HG02852 (cell line): ENCODE data around the gene DTNBP1.
A peak's percentile ranks its signal among the peaks of the same experiment; 100 is the strongest.

ENCODE experiments used
- ATAC-seq: cut with Tn5 transposase; IDR thresholded peaks from one replicate; pipeline ENCODE4 v1.9.1; 2021; ENCODE audit warnings: mild to moderate bottlenecking, moderate library complexity; ENCODE audit not compliant: unreplicated experiment

Gene DTNBP1, protein sequence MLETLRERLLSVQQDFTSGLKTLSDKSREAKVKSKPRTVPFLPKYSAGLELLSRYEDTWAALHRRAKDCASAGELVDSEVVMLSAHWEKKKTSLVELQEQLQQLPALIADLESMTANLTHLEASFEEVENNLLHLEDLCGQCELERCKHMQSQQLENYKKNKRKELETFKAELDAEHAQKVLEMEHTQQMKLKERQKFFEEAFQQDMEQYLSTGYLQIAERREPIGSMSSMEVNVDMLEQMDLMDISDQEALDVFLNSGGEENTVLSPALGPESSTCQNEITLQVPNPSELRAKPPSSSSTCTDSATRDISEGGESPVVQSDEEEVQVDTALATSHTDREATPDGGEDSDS

DNA sequence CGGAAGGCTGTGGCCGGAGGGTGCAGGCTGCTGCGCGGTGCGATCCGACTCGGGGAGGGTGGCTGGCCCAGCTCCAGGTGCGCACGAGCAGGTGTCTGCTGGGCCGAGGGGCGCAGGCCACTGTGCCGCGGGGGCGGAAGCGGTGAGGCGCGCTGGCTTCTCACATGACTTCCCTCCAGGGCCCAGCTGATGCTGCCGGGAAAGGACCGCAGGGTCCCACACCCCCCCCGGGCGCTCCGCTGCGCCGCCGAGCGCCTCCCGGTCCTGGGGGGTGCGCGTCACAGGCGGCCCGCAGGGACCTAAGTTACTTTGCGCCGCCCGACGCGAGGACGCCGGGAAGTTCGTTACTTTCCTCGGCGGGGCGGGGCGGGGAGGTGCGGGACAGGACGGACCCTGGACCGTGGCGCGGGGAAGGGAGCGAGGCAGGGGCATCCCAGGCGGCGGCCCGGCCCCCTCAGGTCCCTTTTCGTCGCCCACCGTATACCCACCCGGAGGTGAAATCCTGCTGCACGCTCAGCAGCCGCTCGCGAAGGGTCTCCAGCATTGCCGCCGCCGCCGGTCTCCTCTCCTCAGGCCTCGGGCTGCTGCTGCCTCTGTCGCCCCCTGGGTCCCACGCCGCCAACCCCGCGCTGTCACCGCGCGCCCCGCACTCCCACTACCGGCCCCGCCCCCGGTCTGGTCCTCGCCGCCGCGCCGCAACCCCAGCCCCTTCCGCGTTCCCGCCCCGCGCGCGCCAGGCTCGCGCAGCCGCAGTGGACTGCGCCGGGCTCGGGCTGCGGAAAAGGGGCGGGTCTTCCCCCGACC lies at the start of gene DTNBP1:
DTNBP1 (minus strand) TSS at position 703 of the 804 bp plus-strand sequence; CDS start at position 544, 159 bp downstream.
- peak; percentile 71 for ATAC-seq

DNA sequence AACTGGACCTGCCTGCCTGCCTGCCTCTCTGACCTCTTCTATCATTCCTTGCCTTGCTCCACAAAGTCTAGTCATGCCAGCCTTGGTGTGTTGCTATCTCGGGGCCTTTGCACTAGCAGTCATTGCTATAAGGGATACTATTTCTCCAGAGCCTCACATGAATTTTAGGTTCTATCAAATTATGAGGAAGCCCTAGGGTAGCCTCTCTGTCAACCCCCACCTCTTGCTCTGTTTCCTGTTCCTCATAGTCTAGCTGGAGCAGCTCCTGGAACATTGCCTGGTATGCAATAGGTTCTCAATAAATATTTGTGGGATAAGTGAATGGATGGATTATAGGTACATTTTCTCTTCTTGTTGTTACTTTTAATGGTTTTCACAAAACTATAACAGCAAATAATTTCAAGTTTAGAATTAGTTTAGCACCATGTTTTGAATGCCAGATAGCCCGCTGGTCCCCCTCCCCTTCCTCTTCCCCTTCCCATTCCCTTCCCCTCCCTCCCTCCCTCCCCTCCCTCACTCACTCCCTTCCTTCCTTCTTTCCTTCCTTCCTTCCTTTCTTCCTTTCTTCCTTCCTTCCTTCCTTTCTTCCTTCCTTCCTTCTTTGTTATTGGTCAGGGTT lies 46.9 kb upstream of the DTNBP1 start:
- ATAC-seq: no peak

DNA sequence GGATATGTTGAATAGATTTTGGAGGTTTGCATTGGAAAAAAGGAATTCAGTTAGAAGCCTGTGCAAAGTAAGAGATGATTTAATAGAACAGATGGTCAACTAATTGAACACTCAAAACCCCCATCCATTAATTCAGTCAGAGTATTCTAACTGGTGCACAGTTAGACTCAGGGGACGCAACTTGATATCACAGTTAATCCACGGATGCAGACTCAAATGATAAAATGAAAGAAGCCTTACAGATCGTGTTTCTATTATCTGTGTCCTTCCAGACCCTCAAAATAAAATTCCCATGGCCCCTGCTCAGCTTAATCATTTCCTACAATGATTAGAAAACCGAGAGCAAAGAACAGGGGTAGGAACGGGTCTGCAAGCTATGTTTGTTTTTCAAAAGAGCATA lies 45.4 kb upstream of the DTNBP1 start:
- no peak for ATAC-seq

DNA sequence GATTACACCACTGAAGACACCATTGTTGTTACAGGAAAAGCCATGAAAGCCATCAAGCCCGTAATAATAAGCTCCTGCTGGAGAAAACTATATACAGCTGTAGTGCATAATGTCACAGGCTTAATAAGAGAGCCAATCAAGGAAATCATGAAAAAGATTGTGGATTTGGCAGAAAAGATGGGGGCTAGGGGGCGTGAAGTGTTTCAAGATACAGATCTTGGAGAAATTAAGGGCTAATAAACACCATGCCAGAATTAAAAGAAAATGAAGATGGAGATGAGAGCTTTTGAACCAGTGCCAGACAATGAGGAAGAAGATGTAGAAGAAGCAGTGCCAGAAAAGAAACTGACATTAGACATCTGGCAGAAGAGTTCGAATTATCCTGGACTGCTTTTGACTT lies 43.2 kb upstream of the DTNBP1 start:
- no peak for ATAC-seq

DNA sequence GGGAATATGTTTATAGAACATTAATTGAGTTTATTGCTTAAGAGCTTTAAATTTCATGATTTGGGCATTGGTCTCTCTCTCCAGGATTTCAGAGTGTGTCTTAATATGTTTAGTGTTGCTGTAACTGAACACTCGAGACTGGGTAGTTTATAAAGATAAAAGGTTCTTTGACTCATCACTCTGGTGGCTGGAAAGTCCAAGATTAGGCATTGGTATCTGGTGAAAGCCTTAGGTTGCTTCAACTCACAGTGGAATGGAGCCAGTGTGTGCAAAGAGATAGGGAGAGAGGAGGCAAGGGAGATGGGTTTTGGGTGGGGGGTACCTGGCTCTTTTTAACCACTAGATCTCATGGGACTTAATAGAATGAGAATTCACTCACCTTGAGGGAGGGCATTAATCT lies 35.6 kb upstream of the DTNBP1 start:
- ATAC-seq: no peak

DNA sequence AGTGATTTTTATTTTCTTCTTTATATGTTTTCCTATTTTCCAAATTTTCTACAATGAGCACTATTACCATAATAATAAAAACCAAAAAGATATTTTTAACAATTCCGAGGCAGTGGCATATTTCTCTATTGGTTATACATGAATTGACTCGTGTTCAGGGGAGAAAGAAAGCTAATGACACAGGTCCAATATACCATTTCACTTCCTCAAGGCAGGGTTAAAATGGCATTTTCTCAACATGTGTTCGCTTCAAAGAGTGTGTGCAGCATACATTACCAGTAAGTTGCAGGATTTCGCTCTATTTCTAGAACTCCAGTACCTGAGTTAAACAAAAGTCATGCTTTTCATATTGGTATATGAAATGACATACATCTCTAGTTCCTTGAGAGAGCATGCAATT lies 35.1 kb upstream of the DTNBP1 start:
- no peak for ATAC-seq

DNA sequence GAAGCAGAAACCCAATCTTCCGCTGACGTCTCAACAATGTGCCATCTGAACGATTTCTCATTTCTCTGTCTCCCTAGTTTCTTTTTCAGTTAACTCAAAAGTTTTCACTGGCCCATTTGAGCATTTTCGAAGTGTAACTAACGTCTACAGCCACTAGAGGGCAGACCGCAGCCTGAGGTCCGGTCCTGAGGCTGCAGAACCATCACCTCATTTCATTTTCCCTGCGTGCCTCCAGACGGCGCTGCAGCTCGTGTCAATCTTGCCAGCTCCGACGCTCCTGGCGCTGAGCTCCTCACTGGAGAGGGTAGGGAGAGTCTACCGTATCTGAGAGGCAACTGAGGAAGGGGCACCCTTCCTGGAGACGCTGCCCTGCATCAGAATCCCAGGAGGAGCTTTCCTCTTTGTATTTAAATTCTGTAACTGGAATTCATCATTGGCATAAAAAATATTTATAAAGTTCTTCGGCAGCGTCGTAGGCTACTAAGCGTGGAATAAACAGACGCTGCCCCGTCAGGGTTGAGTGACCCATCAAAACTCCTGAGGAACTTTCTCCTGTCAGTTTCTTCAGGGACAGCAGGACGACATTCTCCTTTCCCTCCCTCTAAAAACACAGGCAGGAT lies 28.5 kb upstream of the DTNBP1 start:
- peak; percentile 84 for ATAC-seq

DNA sequence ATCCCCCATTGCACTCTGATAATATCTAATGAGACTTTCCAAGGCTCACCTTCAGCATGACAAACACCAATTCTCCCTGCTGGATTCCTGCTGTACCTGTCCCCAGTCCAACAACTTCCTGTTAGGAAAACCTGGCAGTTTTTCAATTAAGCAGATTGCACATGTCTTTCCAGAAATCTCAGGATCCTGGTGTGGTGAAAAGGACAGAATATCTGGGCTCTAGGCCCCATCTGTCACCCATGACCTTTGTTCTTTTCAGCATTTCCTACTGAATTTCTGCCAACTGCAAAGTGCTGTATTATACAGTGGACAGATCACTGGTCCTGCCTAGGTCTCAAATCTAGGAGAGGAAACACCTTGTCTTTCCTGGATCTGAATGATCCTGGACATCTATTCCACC lies 27.7 kb upstream of the DTNBP1 start:
- no peak for ATAC-seq

DNA sequence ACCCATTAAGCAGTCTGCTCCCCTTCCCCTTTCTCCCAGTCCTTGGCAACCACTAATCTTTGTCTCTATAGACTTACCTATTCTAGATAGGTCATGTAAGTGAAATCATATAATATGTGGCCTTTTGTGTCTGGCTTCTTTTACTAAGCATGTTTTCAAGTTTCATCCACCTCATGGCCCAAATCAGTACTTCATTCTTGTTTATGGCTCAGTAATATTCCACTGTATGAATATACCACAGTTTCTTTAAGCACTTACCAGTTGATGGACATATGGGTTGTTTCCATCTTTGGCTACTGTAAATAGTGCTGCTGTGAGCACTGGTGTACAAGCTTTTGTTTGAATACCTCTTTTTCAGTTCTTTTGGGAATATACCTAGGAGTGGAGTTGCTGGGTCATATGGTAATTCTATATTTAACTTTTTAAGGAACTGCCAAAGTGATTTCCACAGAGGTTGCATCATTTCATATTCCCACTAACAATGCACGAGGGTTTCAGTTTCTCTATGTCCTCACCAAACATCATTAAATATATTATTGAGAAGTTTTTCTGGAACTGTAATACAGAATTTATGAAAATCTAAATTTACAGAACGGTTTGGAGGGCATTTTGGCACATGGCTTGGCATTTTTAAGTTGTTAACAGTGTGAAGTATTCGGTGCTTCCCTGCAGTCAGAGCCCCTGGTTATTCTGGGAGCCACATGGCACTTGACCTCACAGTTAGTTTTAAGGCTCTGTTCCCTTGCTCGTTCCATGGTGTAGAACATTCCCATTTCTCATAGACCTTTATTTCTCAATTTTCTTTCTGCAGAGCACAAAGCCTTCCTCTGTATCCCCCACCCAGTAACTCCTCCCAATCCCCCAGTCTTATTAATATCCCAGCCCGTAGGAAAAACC lies 27.0 kb upstream of the DTNBP1 start:
- ATAC-seq: no peak

DNA sequence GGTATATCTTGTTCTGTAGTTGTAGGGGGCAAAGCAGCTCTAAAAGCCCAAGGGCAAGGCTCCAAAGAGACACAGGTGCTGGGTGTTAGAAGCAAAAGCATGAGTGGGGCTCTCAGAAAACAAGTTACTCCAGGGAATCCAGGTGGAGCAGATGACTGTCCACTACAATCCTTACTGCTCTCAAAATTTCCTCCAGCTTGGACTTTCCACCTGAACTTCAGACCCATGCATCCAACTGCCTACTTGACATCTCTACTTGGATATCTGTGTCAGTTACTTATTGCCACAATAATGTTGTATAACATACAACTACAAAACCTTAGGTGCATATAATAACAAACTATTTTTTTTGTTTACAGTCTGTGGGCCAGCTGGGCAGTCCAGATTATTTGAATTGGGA lies 22.8 kb upstream of the DTNBP1 start:
- no peak for ATAC-seq

DNA sequence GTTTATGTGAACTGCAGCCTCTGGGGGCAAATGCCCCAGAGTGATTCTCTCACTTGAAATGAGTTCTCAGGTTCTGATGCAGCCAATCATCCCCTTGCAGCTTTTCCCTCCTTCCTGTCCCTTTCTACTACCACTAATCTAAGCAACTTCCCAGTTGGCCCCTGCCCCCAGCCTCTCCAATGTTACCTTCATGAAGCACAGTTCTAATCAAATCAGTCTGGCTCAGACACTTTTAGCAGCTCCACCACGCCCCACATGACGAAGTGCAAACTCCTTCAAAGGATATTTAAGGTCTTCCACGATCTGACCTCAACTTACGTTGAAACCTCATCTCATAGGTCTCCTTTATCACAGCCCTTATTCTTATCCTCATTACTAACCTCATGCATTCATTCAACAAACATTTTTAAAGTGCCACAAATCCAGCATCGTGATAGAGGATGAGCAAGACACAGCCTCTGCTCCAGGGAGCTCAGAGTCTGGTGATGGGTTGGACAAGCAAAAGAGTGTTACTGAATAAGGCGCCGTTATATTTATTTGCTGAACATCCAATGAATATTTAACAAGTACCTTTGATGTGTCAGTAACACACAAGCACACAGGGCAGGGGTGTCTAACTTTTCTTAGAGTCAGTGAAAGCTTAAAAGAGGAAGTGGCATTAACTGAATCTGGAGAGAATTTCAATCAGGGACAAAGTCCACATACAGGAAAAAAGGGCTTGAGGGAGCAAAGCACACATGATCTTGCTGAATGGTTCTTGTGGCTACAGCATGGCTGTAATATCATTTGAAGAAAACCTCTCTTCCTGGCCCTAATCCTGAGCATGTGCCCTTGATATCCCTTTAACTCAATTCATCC lies 20.4 kb upstream of the DTNBP1 start:
- ATAC-seq: no peak

DNA sequence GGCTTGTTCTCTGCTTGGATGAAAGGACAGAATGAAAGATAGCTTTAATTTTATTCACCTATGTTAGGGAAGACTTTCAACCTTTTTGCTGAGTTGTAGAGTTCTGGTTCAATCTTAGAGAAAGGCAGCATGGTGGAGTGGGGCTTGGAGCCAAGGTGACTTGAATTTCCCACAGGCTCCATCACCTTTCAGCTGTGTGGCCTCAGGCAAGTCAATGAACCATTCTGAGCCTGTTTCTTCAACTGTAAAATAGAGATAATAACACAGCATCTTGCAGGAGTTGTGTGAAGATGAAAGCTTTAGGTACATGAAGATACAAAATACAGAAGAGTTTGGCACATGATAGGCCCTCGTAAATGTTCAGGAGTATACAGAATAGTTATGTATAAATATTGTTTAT lies 19.1 kb upstream of the DTNBP1 start:
- no peak for ATAC-seq

DNA sequence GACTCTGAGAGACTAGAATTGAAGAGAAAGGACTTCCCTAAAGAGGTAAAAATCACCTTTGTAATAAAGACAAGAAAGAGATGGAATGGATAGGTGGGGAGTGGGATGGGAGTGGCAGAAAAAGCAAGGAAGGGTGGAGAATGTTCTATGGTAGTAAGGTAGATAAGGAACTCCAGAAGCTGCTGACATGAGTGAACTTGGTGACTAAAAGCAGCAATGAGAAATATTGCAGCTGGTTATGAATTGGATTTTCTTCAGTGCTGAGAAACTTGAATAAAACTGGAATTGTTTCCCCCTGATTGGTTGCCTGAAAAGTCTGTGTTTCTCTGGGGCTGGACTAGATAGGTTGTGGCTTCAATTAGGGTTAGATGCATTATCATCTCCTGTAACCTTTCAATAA lies 15.7 kb upstream of the DTNBP1 start:
- ATAC-seq: no peak

DNA sequence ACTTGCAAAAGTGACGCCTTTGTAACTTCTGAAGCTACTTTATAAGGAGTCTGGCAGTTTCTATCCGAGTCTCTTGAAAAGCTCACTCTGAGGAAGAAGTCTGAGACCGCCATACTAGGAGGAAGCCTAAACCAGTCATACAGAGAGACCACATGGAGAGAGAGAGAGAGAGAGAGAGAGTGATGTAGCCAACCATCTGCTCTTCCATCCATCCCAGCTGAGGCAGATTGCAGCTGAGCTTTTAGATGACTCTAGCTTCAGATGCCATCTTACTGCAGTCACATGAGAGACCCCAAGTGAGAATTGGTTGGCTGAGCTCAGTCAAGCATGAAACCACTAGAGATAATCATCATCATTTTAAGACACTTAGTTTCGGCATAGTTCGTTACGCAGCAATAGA lies 15.0 kb upstream of the DTNBP1 start:
- ATAC-seq: no peak

DNA sequence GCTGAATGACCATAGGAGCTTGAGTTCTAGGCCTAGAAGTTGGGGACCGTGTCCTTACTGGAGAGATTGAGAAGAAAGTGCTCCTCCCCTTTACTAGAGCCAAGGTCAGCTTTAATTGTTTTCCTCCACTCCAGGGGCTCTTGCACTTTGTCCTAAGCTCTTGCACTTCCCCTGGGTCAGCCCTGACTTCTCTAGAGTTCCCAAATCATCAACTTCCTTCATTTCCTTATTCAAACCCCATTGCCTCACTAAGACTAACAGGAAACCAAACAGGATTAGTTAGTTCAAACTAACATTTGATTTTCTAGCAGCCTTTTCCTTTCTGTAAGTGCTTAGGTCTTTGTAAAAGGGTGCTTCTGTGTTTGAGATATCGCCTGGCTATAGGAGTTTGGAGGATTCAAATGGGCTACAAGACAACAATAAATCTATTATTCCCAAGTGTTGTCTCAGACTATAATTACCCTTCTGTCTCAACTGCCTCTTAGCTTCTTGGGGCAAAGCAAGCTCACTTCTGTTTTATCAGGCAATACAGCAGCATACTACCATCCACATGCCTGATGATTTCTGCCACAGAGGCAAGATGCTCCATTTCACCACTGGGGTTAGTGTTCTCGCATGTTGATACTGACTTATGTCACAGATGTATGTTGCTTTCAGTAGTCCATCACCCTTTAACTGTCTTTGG lies 12.8 kb upstream of the DTNBP1 start:
- no peak for ATAC-seq

DNA sequence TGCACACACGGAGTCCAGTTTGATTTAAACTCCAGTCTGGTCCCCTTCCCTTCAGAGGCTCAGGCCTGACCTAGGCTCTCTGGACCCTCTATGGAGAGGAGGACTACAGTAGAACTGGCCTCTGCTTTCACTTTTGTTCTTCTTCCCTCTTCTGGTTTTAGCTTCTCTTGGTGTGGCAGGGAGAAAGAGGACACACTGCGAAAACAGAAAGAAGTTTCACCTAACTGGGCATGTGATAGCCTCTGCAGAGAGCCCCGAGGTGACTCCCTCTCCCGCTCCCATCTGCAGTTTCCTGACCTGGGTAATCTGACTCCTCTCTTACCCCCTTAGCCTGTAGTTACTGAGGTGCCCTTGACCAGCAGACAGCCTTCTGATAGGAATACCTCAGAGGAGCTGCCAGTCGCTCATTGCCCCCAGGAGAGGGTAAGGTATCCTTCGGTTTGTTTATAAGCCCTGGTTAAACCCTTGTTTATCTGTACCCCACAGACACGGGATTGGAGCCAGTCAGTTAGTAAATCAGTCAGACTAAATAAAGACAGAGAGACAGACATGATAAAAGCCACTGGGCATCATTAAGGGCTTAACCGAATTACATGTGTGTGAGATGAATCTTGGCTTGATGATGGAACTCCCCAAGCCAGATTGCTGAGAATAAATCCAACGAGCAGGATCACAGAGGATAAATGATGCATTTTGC lies 12.0 kb upstream of the DTNBP1 start:
- no peak for ATAC-seq

DNA sequence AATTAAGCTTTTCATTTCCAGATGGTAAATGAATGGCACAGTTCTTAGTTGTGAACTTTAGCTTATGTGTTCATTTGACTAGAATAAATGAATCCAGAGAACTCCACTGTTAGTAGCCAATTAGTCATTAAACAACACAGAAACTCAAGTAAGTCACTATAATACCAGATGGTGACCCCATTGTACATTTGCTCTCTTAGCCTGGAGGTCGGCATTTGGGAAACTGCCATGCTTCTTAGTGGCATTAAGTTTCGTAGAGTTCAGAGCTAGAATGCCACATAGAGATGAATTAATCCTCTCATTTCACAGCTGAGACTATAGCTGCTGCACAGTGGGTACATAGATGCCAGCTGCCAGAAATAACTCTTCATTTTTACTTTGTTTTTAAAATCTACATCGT lies 10.8 kb upstream of the DTNBP1 start:
- no peak for ATAC-seq

DNA sequence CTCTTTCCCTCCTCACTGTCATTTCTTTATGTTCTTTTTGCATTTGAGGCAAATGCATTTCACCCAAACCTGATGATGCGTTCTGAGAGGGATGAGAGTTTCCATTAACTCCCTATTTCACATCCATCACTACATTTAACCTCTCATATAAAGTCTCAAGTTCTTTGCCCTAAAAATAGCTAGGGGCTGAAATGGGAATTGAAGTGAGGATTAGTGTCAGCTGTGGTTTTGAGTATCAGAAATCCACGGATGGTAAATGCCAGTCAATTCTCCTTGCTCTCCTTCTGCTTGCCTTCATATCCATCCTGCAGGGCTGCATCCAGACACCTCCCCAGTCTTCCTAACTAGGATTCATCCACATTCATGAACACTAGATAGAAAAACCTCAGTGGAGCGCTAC lies 10.0 kb upstream of the DTNBP1 start:
- no peak for ATAC-seq
